ENCODE measurements around the gene ZNF22. TPM values are rescaled to one million over a fixed set of nuclear protein-coding genes. Genes with fewer than 3 reads are reported as not detected.
A peak's percentile ranks its signal among the peaks of the same experiment; 100 is the strongest.

Gene ZNF22
- total and polyA plus RNA-seq, 7 donors = 12.9 to 29.9 (median 18.3) TPM

GRCh38 chr10:44993922-44994751, 6.6 kb upstream of the ZNF22 start:
- TF ChIP-seq POLR2A (IDR thresholded peaks at IDR 0.05) (no peak), CTCF (IDR thresholded peaks at IDR 0.05) (no peak), EP300 (IDR thresholded peaks at IDR 0.05) (no peak), POLR2AphosphoS5 (IDR thresholded peaks at IDR 0.05) (no peak)
- Histone ChIP-seq H3K27ac (peak overlapping the region; percentile 78 to 97 (median 88)), H3K36me3 (peaks cover 0 to 35% (median 10%) of the 10 kb centered on the region in 4 donors), H3K4me1 (peaks cover 0 to 59% (median 31%) of the 10 kb centered on the region in 4 donors), H3K9me3 (no peaks in the 10 kb centered on the region), H3K27me3 (no peaks in the 10 kb centered on the region), H3K4me3 (no peak overlapping the region)
- intact Hi-C loops (cut with DNase I) = no loop called here
- WGBS, 2 donors = 89 to 90% methylated on average over 11 of the region's 11 CpGs
- DNase-seq = peak; percentile 54

GRCh38 chr10:44994752-44995530, 5.8 kb upstream of the ZNF22 start:
- WGBS, 2 donors = 86 to 92% methylated on average over 9 of the region's 9 CpGs
- peak; percentile 67 for DNase-seq
- intact Hi-C loops (cut with DNase I) = no loop called here
- Histone ChIP-seq H3K27me3 (no peaks in the 10 kb centered on the region), H3K27ac (peak overlapping the region; percentile 78 to 97 (median 88)), H3K9me3 (no peaks in the 10 kb centered on the region), H3K4me1 (peaks cover 0 to 64% (median 34%) of the 10 kb centered on the region in 4 donors), H3K4me3 (no peak overlapping the region), H3K36me3 (peaks cover 0 to 28% (median 10%) of the 10 kb centered on the region in 4 donors)
- TF ChIP-seq EP300 (IDR thresholded peaks at IDR 0.05) (no peak), CTCF (IDR thresholded peaks at IDR 0.05) (no peak), POLR2AphosphoS5 (IDR thresholded peaks at IDR 0.05) (peak in 1 of 4 donors; percentile 4), POLR2A (IDR thresholded peaks at IDR 0.05) (no peak)

GRCh38 chr10:44995581-44995913, 5.2 kb upstream of the ZNF22 start:
- intact Hi-C loops (cut with DNase I) = no loop called here
- Histone ChIP-seq H3K4me3 (no peak overlapping the region), H3K36me3 (peaks cover 0 to 27% (median 10%) of the 10 kb centered on the region in 4 donors), H3K4me1 (peaks cover 0 to 65% (median 38%) of the 10 kb centered on the region in 4 donors), H3K27ac (peak overlapping the region; percentile 78 to 97 (median 88)), H3K9me3 (no peaks in the 10 kb centered on the region), H3K27me3 (no peaks in the 10 kb centered on the region)
- 31 to 61% methylated on average over 4 of the region's 4 CpGs for WGBS, 2 donors
- DNase-seq = no peak
- TF ChIP-seq CTCF (IDR thresholded peaks at IDR 0.05) = no peak
- TF ChIP-seq POLR2A (IDR thresholded peaks at IDR 0.05) = no peak
- no peak for TF ChIP-seq EP300 (IDR thresholded peaks at IDR 0.05)

- peaks cover 0 to 61% (median 39%) of the 10 kb centered on the region in 4 donors for H3K4me1 ChIP-seq
- peak overlapping the region; percentile 78 to 97 (median 88) for H3K27ac ChIP-seq
- intact Hi-C loops (cut with DNase I) = no loop called here
- H3K4me3 ChIP-seq = no peak overlapping the region
- no peaks in the 10 kb centered on the region for H3K27me3 ChIP-seq
- peak; percentile 91 for DNase-seq
- no peak for TF ChIP-seq POLR2A (IDR thresholded peaks at IDR 0.05)
- TF ChIP-seq EP300 (IDR thresholded peaks at IDR 0.05) = peak in 2 of 4 donors; percentile 21 to 42
- peak; percentile 52 to 79 (median 62) for TF ChIP-seq POLR2AphosphoS5 (IDR thresholded peaks at IDR 0.05)
- peaks cover 0 to 21% (median 9%) of the 10 kb centered on the region in 4 donors for H3K36me3 ChIP-seq
- no peaks in the 10 kb centered on the region for H3K9me3 ChIP-seq
- WGBS, 2 donors = 29 to 48% methylated on average over 9 of the region's 9 CpGs
These were observed 4.6 kb upstream of the ZNF22 start for GRCh38 chr10:44995914-44996669.
